Stimulated activated memory B cell treated with anti-CD40 and anti-IgM and Interleukin-4, amounts not matched to agents 10 μg/mL and 1 μg/mL and 100 μg/mL, for 72 hours (primary cell): ENCODE data around the gene PTPA.
"Not testable (repeated sequence)": the region's sequence is repeated elsewhere in the genome, so short reads cannot be mapped to it uniquely, and the experiment has no call there.

Experiments used
- ATAC-seq: fragments of 150-1000 bp; cut with Tn5 transposase; 2 replicates; pipeline ENCODE4 v1.10.0; 2021
- H3K27ac Mint-ChIP-seq: one replicate; pipeline ENCODE4 v1.8.0; 2022; ENCODE audit warnings: mild to moderate bottlenecking, mixed read lengths
- H3K27me3 Mint-ChIP-seq: one replicate; pipeline ENCODE4 v1.8.0; 2022; ENCODE audit warnings: mixed read lengths
- H3K36me3 Mint-ChIP-seq: one replicate; pipeline ENCODE4 v1.8.0; 2022; ENCODE audit warnings: mixed read lengths
- H3K4me1 Mint-ChIP-seq: one replicate; pipeline ENCODE4 v1.8.0; 2022; ENCODE audit warnings: mixed read lengths
- H3K4me3 Mint-ChIP-seq: one replicate; pipeline ENCODE4 v1.8.0; 2022; ENCODE audit warnings: mild to moderate bottlenecking, moderate library complexity, mixed read lengths
- H3K9me3 Mint-ChIP-seq: one replicate; pipeline ENCODE4 v1.8.0; 2022; ENCODE audit warnings: mixed read lengths

PTPA gene

GRCh38 chr9:129112526-129112925 lies 1.3 kb downstream of the PTPA start:
- ATAC-seq, H3K9me3 Mint-ChIP-seq, H3K27me3 Mint-ChIP-seq, H3K36me3 Mint-ChIP-seq: not testable (repeated sequence)
- Mint-ChIP-seq H3K27ac (peak overlapping the region; percentile 93), H3K4me3 (peak overlapping the region; percentile 94), H3K4me1 (peaks cover 45% of the 10 kb centered on the region)

GRCh38 chr9:129113645-129114304 lies 2.6 kb downstream of the PTPA start:
- H3K4me1 Mint-ChIP-seq = peaks cover 45% of the 10 kb centered on the region
- no peak overlapping the region for H3K4me3 Mint-ChIP-seq
- no peaks in the 10 kb centered on the region for H3K27me3 Mint-ChIP-seq
- no peaks in the 10 kb centered on the region for H3K9me3 Mint-ChIP-seq
- H3K27ac Mint-ChIP-seq = no peak overlapping the region
- ATAC-seq = no peak
- H3K36me3 Mint-ChIP-seq = no peaks in the 10 kb centered on the region

GRCh38 chr9:129118799-129119198 lies 7.6 kb downstream of the PTPA start:
- Mint-ChIP-seq H3K27ac (no peak overlapping the region), H3K4me3 (no peak overlapping the region), H3K27me3 (no peaks in the 10 kb centered on the region), H3K4me1 (peaks cover 20% of the 10 kb centered on the region), H3K36me3 (peaks cover 35% of the 10 kb centered on the region), H3K9me3 (no peaks in the 10 kb centered on the region)
- no peak for ATAC-seq

GRCh38 chr9:129121483-129121882 lies 10.3 kb downstream of the PTPA start:
- Mint-ChIP-seq H3K27ac (no peak overlapping the region), H3K27me3 (no peaks in the 10 kb centered on the region), H3K9me3 (no peaks in the 10 kb centered on the region), H3K36me3 (peaks cover 46% of the 10 kb centered on the region), H3K4me1 (peaks cover 11% of the 10 kb centered on the region), H3K4me3 (no peak overlapping the region)
- ATAC-seq = no peak

- Mint-ChIP-seq H3K4me3 (no peak overlapping the region), H3K4me1 (peaks cover 16% of the 10 kb centered on the region), H3K36me3 (peaks cover 46% of the 10 kb centered on the region), H3K27ac (no peak overlapping the region), H3K9me3 (no peaks in the 10 kb centered on the region), H3K27me3 (no peaks in the 10 kb centered on the region)
- ATAC-seq = no peak
These were observed 10.9 kb downstream of the PTPA start for GRCh38 chr9:129122133-129122532.

- H3K9me3 Mint-ChIP-seq, H3K27me3 Mint-ChIP-seq, H3K27ac Mint-ChIP-seq, H3K4me3 Mint-ChIP-seq, ATAC-seq: not testable (repeated sequence)
- Mint-ChIP-seq H3K4me1 (peaks cover 22% of the 10 kb centered on the region), H3K36me3 (peaks cover 51% of the 10 kb centered on the region)
These were observed 11.8 kb downstream of the PTPA start for GRCh38 chr9:129122976-129123375.

- peaks cover 56% of the 10 kb centered on the region for H3K36me3 Mint-ChIP-seq
- no peak overlapping the region for H3K4me3 Mint-ChIP-seq
- H3K9me3 Mint-ChIP-seq = no peaks in the 10 kb centered on the region
- peaks cover 22% of the 10 kb centered on the region for H3K4me1 Mint-ChIP-seq
- ATAC-seq = no peak
- H3K27ac Mint-ChIP-seq = no peak overlapping the region
- H3K27me3 Mint-ChIP-seq = no peaks in the 10 kb centered on the region
These were observed 13.4 kb downstream of the PTPA start for GRCh38 chr9:129124506-129125069.

- no peak overlapping the region for H3K27ac Mint-ChIP-seq
- H3K27me3 Mint-ChIP-seq = no peaks in the 10 kb centered on the region
- peak; percentile 74 for ATAC-seq
- no peak overlapping the region for H3K4me3 Mint-ChIP-seq
- no peaks in the 10 kb centered on the region for H3K9me3 Mint-ChIP-seq
- H3K36me3 Mint-ChIP-seq = peaks cover 49% of the 10 kb centered on the region
- H3K4me1 Mint-ChIP-seq = peaks cover 22% of the 10 kb centered on the region
These were observed 14.3 kb downstream of the PTPA start for GRCh38 chr9:129125478-129125877.

GRCh38 chr9:129126749-129127618 lies 15.8 kb downstream of the PTPA start:
- no peaks in the 10 kb centered on the region for H3K9me3 Mint-ChIP-seq
- no peak overlapping the region for H3K4me3 Mint-ChIP-seq
- H3K27ac Mint-ChIP-seq = peak overlapping the region; percentile 35
- peaks cover 29% of the 10 kb centered on the region for H3K4me1 Mint-ChIP-seq
- H3K36me3 Mint-ChIP-seq = peaks cover 40% of the 10 kb centered on the region
- ATAC-seq = no peak
- H3K27me3 Mint-ChIP-seq = no peaks in the 10 kb centered on the region

GRCh38 chr9:129128689-129129088 lies 17.5 kb downstream of the PTPA start:
- Mint-ChIP-seq H3K36me3 (peaks cover 34% of the 10 kb centered on the region), H3K27me3 (no peaks in the 10 kb centered on the region), H3K4me3 (no peak overlapping the region), H3K4me1 (peaks cover 30% of the 10 kb centered on the region), H3K9me3 (no peaks in the 10 kb centered on the region), H3K27ac (no peak overlapping the region)
- ATAC-seq = no peak

- not testable (repeated sequence) for H3K27me3 Mint-ChIP-seq, H3K27ac Mint-ChIP-seq, H3K9me3 Mint-ChIP-seq, ATAC-seq, H3K4me3 Mint-ChIP-seq
- H3K36me3 Mint-ChIP-seq = peaks cover 26% of the 10 kb centered on the region
- peaks cover 21% of the 10 kb centered on the region for H3K4me1 Mint-ChIP-seq
These were observed 19.1 kb downstream of the PTPA start for GRCh38 chr9:129130271-129130670.

GRCh38 chr9:129130791-129131190 lies 19.6 kb downstream of the PTPA start:
- H3K36me3 Mint-ChIP-seq = peaks cover 26% of the 10 kb centered on the region
- ATAC-seq = no peak
- no peaks in the 10 kb centered on the region for H3K9me3 Mint-ChIP-seq
- peaks cover 21% of the 10 kb centered on the region for H3K4me1 Mint-ChIP-seq
- H3K27me3 Mint-ChIP-seq = no peaks in the 10 kb centered on the region
- H3K4me3 Mint-ChIP-seq = no peak overlapping the region
- no peak overlapping the region for H3K27ac Mint-ChIP-seq

- Mint-ChIP-seq H3K9me3 (no peaks in the 10 kb centered on the region), H3K27ac (no peak overlapping the region), H3K4me1 (peaks cover 19% of the 10 kb centered on the region), H3K36me3 (peaks cover 30% of the 10 kb centered on the region), H3K27me3 (no peaks in the 10 kb centered on the region), H3K4me3 (no peak overlapping the region)
- peak; percentile 95 for ATAC-seq
These were observed 20.3 kb downstream of the PTPA start for GRCh38 chr9:129131300-129132145.

- H3K27me3 Mint-ChIP-seq = no peaks in the 10 kb centered on the region
- H3K9me3 Mint-ChIP-seq = no peaks in the 10 kb centered on the region
- ATAC-seq = no peak
- H3K4me3 Mint-ChIP-seq = no peak overlapping the region
- peaks cover 38% of the 10 kb centered on the region for H3K36me3 Mint-ChIP-seq
- H3K27ac Mint-ChIP-seq = no peak overlapping the region
- H3K4me1 Mint-ChIP-seq = peaks cover 8% of the 10 kb centered on the region
These were observed 21.9 kb downstream of the PTPA start for GRCh38 chr9:129133082-129133481.

- Mint-ChIP-seq H3K27me3 (no peaks in the 10 kb centered on the region), H3K4me3 (no peak overlapping the region), H3K9me3 (no peaks in the 10 kb centered on the region), H3K36me3 (peaks cover 37% of the 10 kb centered on the region), H3K4me1 (peaks cover 26% of the 10 kb centered on the region), H3K27ac (no peak overlapping the region)
- ATAC-seq = no peak
These were observed 24.3 kb downstream of the PTPA start for GRCh38 chr9:129135476-129135875.
